AML-193 (cell line): ENCODE results near the gene GRB14.

Experiments
- DNase-seq, 2 experiments: peaks; one replicate each; lab custom pipeline; 2025; lab: John Stamatoyannopoulos, UW

GRB14 gene

DNA sequence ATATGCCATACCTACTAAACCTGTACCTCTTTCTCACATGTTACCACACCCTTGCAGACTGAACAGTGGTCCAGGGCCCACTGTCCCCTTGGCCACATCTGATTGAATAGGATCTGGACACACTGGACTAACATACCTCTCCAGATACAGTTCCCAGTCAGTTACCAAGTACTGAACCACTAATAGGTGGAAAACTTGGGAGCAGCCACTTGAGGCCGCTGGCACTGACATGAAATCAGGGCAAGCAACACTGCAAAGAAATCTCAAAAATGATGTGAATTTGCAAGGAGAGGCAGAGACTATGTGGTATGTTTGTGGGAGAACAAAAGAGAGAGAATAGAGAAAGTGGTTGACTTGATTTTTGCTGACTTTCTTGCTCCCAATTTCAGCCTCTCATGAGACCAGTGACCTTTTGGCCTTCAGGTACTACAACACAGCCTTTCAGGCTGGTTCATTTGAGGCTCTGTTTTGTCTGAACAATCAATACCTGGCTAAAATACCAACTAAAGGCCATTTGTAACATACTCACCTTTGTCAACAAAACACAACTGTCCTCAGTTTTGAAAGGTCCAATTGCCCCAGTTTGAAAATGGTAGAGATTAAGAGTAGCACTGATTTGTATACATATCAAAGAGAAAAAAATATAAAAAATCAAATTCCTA is 7.8 kb downstream of the GRB14 start:
- DNase-seq, result no peak

DNA sequence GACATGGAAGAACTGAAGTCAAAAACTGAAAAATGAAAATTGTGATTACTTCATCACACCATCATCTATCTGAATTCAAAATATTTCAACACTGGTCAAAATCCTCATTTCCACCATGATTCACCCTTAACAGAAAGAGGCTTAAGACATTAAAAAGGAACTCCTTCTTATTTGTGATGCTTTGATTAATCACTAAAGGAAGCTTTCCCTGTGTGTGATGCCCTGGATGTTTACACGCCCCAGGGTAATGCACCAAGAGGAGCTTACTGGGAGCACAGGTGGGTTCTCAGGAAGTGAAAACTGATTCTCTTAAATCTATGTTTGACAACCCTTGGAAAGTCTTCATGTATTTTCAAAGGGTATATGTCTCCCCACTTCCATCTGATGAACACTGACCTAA is 11.5 kb downstream of the GRB14 start:
- no peak for DNase-seq

DNA sequence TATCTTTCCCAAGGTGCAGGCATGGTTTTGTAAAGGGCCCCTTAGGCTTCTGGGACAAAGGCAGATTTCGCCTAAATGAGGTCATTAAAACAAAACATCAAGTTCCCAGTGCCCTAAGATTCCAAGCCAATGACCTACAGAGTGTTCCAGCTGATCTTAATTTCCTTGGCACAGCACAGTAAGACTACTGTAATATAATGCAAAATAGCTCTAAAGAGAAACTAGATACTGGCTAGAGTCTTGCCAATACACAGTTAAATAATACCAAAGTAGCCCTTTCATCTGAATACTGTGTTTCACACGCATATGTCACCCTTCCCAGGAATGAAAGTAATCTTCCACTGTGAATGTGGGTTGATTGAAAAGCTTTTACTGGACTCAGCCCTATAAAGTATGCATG is 14.7 kb downstream of the GRB14 start:
- no peak for DNase-seq

DNA sequence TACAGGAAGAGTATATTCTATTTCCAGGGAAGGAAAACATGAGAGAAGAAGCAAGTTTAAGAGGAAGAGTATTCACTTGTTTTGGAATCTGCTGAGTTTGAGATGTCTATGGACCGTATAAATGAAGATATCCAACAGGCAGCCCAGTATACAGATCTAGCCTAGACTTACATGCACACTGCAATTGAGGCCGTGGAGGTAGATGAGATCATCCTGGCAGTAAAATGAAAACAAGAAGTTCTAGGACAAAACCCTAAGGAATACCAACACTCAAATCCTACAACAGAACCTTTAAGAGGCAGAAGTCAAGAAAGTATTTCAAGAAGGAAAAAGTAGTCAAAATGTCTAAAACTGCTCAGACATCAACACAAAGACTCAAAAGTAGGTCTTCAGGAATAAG is 16.0 kb downstream of the GRB14 start:
- DNase-seq, result no peak

DNA sequence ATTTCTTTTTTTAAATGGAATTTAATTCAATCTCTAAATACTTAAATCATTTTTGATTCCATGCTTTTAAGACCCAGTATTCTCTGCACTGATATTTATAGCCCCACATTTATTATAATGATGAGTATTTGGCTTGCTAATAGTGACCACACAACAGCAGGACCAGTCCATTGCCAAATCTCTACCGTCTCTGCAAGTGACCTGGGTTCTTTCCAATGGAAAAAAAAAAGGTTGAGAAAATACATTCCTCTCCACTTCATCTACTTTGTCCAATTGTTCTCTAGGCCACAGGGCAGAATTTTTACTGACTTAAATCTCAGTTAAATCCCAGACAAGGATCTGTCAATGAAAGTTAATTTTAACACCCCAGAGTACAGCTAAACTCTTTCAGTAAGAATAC is 20.5 kb downstream of the GRB14 start:
- no peak for DNase-seq

DNA sequence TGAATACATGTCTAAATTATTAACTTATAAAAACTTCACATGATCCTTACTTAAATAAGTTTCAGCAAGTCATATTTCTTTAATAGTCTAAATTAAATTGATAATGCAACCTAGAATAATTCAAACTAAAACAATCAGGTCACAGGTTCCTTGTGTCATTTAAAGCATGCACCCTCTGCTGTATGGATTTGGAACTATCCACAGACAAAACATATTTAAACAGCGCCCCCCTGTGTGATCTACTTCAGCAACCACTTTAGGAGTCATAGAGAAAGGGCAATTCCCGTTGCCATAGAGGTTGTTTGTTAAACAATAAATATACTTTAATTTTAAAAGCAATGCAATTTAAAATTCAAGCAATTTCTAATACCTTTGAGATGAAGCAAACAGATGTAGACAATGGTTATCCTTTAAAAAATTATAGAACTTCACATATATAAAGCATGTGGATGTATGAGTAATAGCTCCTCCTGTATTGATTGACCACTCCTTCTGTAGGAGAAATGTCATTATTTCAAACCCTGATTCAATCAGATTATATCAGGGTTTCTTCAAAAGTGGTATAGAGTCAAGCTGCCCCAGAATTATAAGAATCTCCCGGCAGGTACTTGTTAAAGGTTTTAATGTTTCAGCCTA is 21.2 kb downstream of the GRB14 start:
- peak; percentile 71 to 81 for DNase-seq

DNA sequence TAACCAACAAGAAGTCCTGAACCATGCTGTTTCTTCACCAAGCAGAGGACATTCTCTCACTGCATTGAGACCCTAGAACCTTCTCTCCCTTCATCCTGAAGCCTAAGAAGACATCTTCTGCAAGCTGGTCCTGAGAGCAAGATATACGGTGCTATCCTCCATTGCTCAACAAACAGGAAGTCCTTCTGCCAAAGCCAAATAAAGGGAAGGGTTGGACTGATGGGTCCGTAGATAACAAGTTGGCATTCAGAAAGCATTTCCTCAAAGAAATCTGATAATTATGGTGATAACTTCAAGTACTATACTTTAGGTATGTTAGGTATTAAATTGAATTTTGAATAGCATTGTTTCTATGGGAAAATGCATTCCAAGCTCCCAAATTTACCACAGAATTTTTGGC is 23.3 kb downstream of the GRB14 start:
- peak in 1 of 2 experiments; percentile 8 for DNase-seq

DNA sequence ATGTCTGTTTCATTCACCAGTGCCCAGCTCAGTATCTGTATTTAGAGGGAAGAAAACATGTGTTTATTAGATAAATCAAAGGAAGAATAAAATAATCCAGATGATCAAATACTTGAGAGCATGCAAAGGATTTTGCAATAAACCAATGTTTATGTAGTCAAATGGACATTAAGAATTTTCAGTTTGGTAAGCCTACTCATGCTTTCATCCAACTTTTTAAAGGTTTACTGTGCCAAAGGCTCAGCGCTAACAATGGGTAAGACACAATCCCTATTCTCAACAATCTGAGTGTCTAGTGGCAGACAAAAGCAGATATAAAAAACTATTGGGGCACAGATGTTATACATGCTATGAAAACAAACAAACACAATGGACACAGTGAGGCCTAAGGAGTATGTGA is 26.3 kb downstream of the GRB14 start:
- no peak for DNase-seq

DNA sequence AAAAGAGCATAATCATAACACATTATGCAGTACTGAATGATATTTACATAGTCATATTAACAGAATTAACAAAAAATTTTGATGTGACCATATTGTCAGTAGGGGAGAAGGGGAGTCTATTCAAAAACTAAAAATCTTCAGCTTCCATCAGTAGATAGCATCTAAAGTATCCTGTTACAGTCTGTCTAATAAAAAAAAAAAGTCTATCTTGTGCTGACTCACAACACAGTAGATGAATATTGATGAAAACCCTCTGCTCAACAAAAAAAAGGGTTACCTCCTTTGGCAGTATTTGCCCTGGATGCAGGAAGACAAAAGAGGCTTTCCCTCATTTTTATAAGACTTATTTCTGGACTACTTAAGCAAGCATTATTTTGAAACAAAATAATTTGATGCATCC is 27.3 kb downstream of the GRB14 start:
- DNase-seq, result no peak

DNA sequence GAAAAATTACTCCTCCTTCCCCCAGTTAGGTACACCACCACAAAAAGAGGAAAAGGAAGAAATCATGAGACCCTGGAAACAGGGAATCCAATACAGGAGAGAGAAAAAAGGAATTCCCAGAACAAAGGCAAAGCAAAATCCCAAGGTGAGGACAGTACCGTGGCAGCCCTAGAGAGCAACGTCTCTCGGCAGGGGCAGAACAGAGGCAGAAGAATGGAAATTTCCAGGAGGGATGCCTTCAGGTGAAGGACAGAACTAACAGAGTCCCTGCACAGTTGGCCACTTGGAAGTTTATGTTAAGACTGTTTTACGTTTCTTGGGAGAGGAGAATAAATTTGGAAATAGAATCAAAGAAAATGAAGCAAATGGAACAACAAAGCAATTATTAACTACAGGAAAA is 27.7 kb downstream of the GRB14 start:
- no peak for DNase-seq

DNA sequence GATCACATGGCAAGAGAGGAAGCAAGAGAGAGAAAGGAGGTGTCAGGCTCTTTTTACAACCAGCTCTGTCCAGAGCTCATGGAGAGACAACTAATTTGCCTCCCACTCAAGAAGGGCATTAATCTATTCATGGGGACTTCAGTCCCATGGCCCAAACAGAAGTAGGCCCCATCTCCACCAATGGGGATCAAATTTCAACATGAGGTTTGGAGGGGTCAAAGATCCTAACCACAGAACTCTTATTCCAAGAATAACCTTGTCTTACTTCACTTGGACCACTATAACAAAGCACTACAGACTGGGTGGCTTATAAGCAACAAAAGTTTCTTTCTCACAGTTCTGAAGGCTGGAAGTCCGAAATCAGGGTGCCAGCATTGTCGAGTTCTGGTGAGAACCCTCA is 31.8 kb downstream of the GRB14 start:
- DNase-seq, result no peak

DNA sequence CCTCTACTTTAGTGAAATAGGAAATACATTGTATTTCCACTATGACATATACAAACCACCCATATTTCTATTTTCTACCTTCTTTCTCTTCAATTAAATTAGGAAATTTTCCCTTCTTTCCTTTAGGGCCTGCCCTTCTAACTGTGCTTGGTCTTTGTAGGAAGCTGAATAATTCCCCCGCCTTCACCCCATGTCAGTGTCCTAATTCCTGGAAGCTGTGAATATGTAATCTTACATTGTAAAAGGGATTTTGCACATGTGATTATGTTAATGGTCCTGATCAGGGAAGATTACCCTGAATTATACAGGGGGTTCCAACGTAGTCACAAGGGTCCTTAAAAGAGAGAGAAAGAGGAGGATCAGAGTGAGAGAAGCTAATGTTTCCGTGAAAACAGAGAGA is 40.2 kb downstream of the GRB14 start:
- no peak for DNase-seq

DNA sequence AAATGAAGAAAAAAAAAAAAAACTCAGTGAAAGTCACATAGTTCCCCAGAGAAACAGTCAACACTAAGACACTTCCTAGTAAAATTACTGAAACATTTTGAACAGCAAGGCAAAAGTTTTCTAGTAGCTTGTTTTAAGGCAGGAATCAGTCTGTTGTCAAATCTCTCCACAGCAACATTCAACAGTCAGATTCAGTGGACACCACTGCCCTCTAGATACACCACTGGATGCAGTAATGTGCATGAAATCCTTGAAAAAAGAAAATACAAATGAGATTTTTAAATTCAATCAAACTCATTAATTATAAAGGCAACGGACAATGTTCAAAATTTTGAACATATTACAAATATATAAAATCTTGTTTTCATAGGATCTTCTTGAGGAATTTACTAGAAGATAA is 46.4 kb downstream of the GRB14 start:
- no peak for DNase-seq

DNA sequence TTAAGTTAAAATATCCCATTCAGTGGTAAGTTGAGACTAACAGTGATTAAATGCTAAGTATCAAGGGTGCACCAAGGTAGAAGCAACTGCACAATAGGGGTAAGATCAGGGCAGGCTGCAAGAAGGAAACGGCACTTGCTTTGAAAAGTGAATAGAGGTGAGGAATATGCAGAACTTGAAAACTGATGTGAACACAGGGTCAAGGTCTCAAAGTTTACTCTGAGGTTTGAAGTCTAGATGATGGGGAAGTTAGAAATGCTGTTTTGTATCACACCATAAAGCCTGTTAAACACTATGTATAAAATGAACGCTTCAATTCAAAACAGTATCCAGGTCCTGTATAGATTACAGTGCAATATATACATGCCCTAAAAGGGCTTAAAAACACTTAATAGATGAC is 50.8 kb downstream of the GRB14 start:
- DNase-seq, result no peak

DNA sequence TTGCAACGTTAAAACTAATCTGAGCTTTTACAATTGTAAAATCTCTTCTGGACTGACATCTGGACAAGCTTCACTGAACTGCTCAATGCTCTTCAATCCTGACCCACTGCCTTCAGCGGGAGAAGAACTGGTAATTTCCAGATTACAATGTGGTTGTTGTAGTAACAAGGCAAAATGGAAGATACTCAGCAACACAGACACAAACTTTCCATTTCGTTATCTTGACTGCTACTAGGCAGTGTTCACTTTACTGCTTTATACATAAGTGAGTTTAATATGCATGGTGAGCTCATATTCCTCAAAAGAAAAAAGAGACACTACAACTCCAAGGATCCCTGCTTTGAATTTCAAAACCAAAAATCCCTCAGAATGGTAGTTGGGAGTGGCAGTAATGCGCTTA is 51.9 kb downstream of the GRB14 start:
- no peak for DNase-seq

DNA sequence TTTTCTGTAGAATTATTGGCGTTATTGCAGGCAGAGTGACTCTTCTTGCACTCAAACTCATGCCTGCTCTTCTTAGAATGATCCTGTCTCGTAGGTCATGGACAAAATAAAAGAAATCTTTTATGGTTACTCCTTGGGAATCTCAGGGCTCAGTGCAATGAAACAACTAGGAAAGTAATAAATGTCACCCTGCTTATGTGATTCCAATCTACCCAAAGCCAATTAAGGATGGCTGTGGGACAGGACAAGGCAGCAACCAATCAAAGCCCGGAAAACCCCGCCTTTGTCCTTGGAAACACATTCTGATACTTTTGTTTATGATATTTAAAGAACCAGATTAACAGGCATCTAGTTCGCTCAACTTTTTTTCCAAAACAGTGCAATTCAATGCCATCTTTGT is 53.0 kb downstream of the GRB14 start:
- no peak for DNase-seq

DNA sequence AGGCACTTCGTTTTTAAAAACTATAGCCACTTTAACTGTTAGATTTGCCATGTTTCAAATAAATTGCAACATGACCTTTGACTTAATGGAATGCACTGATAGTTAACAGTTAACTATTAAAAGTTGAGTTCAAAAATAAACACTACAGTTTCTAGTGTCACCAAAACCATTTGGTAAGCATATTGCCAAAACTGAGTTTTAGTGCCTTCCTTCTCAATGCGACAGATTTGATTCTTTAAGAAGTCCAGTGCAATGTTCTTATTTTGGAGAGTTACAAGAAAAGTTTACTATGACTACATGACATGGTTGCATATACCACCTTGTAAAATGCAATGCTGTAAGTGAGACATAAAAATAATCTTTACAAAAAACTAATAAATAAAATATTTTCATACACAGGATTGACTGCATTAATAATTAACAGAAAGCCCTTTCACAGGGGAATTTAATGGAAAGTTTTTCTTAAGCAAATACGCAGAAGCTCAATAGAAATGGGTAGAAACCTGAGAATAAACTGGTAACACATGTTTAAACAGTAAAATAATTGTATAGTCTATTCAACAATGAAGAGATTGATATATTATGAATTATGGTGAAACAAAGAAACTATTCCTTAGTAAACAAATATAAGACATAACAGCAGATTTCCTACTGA is 53.8 kb downstream of the GRB14 start:
- DNase-seq, result no peak

DNA sequence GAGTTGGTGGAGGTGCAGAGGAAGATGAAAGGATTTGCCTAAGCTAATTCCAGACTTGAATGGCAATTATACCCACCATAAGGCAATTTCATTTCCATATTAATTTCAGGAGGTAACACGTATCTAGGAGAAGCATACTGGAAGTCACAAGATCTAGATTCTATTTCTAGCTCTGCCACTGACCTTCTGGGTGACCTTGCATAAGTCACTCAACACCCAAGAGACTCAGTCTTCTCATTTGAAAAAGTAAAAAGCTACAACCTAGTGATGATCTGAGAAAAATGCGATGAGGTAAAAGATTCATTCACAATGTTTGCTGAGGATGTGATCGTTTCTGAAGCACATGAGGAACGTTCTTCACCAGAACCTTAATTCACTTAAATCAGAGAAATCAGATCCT is 55.9 kb downstream of the GRB14 start:
- no peak for DNase-seq

DNA sequence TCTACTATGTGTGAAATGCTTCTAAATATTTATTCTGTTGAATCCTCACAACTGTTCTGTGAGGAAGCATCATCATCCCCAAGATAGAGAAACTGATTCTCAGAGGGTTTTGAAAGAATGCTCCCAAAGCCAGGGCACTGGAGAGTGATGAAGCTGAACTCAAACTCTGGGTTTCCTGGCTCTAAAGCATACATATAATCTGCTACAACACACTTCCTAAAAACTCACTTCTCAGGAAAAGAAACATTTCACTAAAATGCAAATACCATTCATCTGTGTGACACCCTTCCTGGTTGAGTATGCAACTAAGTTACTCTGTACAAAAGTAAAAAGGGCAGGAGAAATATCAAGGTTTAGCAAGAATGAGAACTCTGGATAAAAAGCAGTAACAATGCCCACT is 58.6 kb downstream of the GRB14 start:
- no peak for DNase-seq

DNA sequence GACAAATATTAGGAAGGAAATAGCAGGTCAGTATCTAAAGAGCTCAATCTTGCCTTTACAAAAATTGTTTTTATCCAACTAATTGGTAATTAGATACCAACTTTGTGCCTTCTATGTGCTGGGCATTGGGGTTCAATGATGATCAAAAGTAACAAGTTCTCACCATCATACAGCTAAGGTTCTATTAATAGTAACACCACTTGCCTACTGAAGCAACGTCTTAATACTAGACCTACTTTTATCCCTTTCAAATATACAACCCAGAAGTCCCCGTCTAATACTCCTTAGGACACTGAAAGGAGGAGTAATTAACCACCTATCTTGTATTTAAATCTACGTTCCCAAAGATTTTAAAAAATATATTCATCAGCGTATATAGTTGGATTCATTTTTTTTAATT is 59.3 kb downstream of the GRB14 start:
- DNase-seq, result no peak

DNA sequence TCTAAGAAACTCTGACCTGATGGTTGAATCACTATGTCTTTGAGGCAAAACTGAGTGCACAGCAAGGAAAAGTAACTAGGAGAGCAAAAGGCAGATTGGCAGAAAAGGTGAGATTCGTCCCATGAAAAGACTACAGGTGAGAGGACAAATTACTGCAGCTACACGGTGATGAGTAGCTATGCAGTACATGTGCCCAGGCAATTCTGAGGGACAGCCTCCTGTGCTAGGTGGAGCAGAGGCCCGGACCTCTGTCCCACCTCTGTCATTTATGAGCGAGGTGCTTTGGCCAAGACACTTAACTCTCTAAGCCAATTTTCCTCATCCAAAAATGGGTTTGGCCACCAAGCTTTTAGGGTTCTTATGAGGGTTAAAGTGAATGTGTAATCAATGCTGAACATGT is 59.9 kb downstream of the GRB14 start:
- no peak for DNase-seq

DNA sequence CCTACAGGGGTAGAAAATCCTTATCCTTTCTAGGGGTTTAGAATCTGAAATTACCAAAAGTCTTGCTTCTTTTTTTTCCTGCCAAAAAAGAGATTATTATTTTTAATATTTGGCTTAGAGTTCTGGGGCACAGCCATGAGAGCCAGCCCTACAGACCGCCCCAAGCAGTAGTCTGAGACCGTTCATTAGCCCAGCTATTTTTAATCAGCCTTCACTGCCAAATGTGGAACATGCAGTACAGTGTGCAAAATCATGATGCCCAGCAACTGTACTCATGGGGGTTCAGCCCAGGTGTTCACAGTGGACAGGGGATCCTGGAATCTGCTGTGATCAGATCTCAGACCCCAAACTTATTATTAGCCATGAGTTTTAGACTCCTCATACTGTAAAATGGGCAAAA is 60.4 kb downstream of the GRB14 start:
- DNase-seq, result no peak

DNA sequence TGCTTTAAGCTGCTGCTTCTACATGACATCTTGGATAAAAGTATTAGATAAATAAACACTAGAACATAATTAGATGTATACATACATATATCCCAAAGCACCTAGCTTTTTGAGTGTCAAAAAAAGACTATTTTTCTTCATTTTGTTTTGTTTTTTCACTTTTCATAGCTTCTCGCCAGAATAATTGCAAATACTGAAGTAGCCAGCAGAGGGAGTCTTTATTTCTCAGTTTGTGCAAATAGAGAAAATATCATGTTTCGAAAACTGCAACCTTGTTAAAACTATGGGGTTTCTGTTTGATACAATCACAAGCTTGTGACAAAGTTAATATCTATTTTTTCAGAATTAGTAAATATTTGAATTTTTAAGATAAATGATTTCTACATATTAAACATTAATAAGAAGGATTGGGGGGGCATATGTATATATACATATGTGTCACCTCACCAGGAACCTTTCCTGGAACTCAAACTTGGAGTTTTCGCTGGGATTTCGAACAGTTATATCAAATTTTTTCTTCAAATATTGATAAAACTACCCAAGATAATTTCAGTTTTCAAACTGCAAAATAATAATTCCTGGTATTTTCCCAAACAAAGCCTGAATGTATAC is 61.0 kb downstream of the GRB14 start:
- DNase-seq, result peak; percentile 31 to 32
